ENCODE results near the gene TTC39B.
"Not testable (repeated sequence)": the region's sequence is repeated elsewhere in the genome, so short reads cannot be mapped to it uniquely, and the experiment has no call there.

Gene TTC39B

DNA sequence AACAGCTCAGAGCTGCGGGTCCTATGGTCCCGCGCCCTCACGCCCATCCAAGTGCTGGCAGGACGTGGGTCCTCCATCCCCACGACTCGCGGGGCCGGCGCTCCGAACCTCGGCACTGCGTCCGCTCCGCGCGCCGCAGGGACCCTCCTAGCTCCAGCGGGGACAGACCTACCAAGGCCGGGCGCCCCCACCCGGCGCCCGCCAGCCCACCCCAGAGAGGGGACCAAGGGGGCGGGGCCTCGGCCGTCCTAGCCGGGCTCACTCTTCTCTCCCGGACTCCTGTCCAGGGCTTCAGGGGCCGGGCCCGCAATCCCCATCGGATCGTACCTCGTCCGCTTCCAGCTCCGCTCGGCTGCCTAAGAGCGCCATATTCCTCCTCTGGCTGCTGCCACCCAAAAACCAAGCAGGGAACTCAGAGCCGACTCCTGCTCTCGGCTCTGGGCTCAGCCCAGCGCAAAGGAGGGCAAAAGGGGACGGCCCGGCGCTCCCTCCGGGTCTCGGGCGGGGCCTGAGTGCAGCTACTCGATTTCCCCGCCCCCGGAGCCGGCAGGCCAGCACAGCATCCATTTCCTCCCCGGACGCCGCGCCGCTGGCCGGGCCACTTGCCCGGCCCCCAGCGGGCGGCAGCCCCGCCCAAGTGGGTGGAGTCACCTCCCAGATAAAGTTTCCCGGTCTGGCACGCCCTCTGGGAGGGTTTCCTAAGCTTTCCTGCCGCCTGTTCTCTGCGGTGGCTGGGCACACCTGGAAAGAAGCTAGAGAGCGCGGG lies at the start of gene TTC39B:
TSS of gene TTC39B (minus strand) at position 460 of the 766 bp plus-strand sequence. CDS start at position 369, 91 bp downstream.
- DNase-seq: peak; percentile 95

DNA sequence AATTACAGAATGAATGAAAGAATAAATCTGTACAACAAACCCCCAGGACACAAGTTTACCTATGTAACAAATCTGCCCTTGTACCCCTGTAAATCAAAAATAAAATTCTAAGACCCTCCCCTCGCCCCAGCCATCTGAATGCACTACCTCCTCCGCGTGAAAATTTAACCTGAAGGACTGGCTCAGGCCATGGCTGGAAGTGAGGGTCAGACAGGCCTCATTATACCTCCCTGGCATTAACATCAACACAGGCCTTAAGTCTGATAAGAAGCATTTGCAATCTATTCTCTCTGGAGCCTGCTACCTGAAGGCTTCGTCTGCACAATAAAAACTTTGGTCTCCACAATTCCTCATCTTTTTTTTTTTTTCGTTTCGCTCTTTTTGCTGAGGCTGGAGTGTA lies 48.7 kb upstream of the TTC39B start:
- no peak for DNase-seq

DNA sequence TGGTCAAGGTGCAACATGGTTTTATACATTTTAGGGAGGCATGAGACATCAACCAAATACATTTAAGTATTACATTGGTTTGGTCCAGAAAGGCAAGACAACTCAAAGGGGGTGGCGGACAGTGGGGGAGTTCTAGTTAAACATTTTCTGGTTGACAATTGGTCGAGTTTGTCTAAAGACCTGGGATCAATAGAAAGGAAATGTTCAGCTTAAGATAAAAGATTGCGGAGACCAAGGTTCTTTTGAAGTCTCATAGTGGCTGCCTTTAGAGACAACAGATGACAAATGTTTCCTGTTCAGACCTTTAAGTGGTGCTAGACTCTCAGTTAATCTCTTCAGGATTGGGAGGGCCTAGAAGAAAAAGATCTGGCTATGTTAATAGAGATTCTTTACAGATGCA lies 47.7 kb upstream of the TTC39B start:
- DNase-seq: no peak

DNA sequence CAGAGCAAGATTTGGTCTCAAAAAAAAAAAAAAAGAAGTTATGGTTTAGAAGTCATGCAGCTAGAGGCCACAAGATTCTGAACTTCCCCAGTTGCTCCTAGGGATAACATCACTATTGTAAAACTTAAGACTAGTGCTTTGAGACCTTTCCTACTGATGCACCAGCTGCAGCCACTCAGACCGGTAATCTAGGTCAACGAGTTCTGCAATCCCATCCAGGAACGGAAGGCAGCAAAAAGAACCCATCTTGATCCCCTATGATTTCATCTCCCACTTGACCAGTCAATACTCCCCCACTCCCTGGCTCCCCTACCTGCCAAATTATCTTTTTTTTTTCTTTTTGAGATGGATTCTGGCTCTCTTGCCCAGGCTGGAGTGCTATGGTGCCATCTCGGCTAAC lies 46.9 kb upstream of the TTC39B start:
- DNase-seq: no peak

DNA sequence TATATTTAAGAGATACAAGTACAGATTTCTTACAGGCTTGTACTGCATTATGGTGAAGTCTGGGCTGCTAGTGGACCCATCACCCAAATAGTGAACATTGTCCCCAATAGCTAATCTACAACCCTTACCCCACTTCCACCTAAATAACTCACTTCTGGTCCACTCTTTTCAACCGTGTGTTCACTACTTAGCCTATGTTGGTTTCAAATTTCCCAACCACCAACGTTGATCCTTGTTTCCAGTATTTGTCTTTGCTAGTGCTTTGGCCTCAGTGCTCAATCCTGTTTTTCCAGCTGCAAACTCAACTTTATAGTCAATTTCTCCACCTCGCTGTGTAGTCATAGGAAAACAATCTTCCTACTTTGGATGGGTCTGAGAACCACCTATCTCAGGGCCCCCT lies 45.3 kb upstream of the TTC39B start:
- DNase-seq: no peak

DNA sequence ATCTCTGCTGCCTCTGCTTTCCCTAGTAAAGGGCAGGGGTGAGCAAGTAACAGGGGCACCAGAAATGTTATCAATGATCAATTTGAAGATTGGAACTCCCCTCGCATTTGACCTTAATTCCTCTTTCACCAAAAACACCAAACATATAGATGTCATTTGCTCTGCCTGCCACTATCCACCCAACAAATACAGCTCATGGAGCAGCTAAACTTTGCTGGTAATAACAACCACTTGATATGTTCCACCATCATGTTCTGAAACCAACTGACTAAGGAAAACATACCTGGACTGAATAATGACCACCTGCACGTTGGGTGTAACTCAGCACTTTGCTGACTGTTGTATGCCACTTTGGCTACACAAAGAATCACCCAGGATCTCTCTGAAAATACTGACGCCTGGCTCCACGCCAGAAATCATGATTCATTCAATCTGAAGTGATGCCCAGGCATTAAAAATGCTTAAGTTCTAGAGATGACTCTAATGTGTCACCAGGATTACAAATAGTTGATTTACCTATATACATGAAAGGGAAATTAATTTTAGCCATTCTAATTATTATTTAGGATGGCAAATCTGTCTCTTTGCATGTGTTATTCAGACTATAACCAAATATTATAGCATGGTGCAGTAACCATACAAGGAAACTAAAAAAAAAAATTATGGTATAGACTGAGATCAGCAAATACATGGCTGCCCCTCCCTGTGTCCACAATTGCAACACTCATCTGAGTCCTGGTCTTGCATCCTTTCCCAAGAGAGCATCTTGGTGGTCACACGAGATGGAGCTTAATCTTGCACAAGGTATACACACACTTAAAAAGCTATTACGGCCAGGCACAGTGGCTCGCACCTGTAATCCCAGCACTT lies 43.1 kb upstream of the TTC39B start:
- DNase-seq: no peak

DNA sequence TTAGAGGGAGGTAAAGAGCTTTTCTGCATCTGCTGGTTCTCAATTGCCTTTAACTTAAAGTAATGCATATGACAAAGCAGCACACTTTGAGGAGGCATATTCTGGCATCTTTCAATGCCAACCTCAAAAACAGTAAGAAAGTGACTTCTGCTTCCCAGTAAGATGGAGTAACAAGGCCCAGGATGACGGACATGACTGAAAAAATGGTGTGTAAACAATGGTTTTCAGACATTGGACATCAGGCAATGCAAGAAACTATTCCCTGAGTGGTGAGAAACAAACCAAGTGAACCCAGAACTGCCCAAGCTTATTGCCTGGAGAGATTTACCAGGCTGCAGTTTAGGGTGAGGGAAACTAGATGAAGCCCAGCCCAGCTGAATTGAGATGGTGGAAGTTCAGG lies 39.8 kb upstream of the TTC39B start:
- DNase-seq: no peak

DNA sequence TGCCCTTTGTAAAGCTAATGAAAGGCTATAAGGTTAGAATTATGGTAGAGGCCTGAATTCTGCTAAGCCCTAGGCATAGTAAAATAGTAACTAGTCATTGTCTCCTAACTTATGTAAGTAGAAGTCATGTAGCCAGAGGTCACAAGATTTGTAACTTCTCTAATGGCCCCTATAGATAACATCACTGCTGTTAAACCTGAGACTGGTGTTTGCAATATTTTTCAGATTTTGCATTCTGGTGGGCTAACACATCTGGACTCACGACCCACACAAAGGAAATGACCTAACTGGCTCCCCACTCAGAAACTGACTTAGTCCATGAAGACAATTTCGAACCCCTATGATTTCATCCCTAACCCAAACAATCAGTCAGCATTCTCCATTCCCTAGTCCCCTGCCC lies 37.2 kb upstream of the TTC39B start:
- DNase-seq: no peak

DNA sequence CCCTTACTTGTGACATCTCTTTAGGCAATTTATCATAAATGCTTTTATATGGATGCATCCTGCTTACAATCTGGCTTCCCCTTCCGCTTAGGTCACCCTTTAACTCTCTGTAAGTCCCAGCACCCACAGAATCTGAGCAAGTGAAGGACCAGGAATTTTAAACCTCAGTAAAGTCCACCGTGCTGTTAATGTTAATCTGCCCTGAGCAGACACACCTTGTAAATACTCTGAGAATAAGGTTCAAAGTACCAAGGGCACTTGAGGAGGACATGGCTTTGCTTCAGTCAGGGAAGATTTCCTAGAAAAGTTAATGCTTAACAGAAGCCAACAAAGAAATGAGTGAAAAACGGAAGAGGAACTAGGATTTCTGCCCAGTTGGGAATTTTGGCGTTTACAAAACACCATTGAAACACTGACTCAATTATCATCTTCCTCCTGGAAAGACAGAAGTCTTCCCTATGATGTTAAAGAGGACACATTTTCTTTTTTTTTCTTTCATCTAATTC lies 26.4 kb upstream of the TTC39B start:
- no peak for DNase-seq

DNA sequence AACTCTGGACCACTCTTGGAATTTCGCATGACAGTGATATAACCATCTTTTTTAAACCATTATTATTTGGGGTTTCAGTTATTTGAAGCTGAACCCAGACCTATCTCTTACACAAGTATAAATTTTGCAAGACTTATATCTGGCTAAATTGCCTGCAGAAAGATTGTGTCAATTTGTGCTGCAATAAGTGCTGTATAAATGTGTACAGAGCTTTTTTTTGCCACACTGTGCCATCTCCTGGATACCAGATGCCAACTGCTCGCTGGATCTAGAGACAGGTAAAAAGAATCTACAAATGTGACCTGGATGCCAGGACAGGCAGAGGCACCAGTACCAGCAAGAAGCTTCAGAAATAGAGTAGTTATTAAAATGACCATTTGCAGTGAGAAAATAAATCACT lies 25.9 kb upstream of the TTC39B start:
- DNase-seq: no peak

DNA sequence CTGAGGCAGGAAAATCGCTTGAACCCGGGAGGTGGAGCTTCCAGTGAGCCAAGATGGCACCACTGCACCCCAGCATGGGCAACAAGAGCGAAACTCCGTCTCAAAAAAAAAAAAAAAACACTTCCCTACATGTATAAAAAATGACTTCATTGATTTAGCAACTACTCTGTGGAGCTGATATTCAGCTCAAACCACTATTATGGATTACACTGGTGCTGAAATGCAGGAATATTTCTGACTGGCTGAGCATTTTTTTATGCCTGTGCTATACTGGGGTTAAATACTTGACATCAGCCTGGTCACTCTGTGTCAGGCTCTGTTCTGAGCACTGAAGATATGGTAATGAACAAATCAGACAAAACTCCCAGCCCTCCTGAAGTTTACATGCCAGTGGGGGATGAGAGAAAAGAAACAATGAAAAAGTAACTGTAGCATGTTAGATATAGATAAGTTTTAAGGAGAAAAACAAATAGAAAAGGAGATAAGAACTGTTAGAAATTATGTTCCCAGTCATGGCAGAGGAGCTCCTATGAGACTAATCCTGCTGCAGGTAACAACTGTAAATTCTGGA lies 22.6 kb upstream of the TTC39B start:
- DNase-seq: no peak

DNA sequence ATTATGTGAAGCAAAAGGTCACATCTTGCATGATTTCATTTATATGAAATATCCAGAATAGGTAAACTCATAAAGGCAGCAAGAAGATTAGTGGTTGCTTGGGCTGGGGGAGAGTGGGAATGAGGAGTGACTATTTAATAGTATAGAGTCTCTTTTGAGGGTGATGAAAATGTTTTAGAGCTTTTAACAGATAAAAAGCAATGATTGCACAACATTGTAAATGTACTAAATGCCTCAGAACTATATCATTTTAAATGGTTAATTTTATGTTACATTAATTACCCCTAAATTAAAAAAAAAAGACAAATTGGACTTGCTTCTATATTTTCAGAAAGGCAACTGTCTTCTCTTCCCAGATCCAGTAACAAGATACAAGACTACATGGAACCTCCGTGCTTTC lies 21.9 kb upstream of the TTC39B start:
- no peak for DNase-seq

DNA sequence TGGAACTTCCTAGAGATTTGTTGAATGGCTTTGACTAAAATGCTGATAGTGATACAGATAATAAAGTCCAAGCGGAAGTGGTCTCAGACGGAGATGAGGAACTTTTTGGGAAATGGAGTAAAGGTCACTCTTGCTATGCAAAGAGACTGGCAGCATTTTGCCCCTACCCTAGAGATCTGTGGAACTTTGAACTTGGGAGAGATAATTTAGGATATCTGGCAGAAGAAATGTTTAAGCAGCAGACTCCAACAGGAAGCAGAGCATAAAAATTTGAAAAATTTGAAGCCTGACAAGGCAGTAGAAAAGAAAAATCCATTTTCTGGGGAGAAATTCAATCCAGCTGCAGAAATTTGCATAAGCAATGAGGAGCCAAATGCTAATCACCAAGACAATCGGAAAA lies 15.7 kb upstream of the TTC39B start:
- not testable (repeated sequence) for DNase-seq

DNA sequence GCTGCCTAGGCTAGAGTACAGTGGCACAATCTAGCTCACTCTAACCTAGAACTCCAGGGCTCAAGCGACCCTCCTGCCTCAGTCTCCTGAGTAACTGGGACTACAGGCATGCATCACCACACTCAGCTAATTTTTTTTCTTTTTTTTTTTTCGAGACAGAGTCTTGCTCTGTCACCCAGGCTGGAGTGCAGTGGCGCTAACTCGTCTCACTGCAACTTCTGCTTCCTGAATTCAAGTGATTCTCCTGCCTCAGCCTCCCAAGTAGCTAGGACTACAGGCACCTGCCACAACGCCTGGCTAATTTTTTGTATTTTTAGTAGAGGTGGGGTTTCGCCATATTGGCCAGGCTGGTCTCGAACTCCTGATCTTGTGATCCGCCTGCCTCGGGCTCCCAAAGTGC lies 12.6 kb upstream of the TTC39B start:
- DNase-seq: not testable (repeated sequence)

DNA sequence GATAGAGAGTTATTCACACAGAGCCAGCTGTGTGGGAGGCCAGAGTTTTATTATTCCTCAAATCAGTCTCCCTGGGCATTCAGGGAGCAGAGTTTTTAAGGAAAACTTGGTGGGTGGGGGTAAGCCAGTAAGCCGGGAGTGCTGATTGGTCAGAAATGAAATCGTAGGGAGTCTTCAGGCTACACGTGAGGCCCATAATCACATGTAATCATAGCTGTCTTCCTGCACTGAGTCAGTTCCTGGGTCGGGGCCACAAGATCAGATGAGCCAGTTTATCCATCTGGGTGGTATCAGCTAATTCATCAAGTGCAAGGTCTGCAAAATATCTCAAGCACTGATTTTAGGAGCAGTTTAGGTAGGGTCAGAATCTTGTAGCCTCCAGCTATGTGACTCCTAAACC lies 10.8 kb upstream of the TTC39B start:
- DNase-seq: no peak

DNA sequence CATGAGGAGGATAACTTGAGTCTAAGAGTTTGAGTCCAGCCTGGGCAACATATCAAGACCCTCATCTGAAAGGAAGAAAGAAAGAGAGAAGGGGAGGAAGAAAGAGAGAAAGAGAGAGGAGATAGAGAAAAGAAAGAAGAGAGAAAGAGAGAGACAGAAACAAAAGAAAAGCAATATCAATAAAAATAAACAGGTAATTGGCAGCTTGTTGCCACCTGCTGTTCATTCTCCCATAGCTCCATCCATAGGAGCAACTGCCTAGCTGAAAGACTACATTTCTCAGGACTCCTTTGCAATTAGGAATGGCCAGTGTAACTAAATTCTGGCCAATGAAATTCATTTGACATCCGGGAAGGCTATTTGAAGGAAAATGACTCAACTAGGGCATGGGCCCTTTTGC lies 4.6 kb upstream of the TTC39B start:
- no peak for DNase-seq

DNA sequence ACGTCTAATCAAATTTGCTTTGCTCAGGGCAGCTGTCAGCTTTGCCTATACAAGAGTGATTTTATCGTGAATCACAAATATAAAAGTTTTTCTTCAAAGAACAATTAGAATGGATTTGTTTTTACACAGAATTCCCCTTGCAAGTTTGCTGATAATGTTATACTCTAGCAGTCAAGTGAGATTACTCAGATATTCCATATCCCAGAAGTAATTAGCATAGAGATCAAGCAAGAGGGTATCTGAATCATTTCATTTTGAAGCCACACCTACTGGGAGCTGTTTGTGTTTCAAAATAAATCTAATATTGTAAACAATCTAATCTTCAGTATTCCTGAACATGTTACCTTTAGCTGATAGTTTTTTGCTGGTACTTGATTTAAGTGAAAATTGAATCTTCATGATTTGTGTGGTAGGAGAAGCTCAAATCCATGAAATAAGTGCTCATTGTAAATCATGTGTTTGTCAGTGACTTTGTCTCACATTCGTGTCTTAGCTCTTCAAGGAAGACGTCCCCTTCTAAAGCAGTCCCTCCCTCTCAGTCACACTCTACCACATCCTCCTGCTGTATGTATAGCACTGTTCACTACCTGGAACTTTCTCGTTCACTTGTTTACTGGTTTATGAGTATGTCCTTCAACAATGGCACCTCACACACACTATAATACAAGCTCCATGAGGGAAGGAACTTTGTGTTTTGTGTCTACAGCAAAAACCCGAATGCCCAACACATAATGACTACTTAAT lies 3.3 kb upstream of the TTC39B start:
- no peak for DNase-seq

DNA sequence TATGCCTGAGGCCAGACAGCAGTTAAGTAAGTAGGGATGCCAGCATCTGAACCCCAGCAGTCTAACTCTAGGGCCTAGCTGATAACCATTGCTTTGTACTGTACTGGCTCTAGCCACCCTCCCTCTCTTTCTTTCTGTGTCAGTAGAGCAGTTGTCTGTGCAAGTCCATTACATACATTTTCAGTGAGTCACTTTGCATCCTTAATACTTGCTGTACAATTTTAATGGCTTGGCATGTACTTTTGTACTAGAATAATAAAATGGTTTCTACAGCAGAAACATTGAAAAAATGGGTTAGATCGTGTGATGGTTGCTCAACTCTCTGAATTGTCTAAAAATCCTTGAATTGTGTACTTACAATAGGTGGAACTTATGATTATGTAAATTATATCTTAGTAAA lies 1.5 kb upstream of the TTC39B start:
- DNase-seq: no peak

DNA sequence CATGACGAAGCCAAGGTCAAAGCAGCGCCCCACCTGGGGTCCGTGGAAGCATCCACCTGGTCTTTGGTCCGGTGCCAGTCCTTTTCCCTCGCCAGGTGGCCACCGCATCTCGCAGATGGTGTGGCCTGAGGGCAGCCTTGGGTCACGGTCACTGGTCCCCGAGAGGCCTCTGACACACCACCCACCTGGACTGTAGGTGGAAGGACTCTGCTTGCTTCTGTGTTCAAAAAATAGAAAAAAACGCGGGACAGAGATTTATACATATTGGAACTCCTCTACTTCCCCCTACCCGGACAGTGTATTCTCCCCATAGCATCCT lies 466 bp upstream of the TTC39B start:
- DNase-seq: no peak

DNA sequence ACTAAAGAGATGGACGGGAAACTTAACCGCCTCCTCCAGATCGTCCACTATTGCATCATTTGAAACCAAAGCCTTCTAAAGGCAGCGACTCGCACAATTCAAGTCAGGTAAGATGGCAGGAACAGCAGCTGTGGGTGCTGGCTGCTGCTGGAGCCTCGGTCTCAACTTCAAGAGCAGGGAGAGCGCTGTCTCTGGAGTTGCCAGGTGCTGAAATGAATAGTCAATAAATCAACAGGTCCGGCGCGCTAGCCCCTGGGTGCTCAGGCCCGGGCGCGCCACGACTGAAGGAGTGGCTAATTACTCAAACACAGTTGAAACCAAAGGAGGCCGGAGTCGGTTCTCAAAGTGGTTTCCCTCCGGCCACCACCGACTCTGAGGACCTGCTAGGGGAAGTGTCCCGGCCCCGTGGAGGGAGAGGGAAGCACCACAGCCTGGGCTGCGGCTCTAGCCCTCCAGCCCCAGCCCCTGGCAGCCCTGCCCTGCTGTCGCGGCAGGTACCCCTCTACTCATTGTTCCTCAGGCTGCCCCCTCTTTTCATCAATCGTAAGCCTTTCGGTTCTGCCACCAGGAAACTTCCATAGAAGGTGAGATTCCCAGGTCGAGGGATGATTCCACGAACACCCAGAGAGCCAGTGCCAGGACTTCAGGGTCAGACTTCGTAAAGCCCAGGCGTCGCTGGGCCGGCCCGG lies 804 bp downstream of the TTC39B start:
- peak; percentile 67 for DNase-seq

DNA sequence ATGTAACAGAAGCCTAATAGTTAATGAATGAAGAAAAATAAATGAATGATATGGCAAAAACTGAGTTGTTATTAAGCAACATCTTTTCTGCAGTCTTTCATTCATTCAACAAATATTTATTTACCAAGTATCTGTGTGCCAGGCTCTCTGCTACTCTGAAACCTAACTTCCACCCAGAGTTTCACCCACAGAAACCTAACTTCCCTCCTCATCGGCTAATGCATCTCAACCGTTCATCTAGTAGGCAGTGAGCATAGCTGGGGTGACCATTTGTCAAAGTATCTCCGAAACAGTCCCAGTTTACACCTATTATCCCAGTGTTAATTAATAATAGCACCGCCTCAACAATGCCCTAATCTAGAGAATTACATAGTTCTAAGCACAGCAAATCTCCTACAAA lies 1.5 kb downstream of the TTC39B start:
- no peak for DNase-seq

DNA sequence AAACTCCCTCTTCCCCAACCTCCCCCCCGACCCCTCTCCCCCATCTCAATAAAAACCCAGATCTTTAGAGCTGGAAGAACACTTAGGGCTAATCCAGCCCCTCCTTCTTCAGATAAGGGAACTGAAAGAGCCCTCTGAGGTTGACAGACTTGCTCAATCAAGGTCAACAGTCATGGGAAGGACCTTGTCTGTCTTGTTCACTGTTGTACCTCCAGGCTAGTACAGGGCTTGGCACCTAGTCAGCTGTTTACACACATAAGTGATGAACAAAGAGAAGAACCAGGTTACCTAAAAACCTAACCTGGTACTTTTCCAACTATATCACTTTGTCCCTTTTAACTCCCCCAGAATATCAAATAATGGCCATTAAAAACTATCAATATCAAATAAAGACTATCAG lies 2.4 kb downstream of the TTC39B start:
- DNase-seq: no peak

DNA sequence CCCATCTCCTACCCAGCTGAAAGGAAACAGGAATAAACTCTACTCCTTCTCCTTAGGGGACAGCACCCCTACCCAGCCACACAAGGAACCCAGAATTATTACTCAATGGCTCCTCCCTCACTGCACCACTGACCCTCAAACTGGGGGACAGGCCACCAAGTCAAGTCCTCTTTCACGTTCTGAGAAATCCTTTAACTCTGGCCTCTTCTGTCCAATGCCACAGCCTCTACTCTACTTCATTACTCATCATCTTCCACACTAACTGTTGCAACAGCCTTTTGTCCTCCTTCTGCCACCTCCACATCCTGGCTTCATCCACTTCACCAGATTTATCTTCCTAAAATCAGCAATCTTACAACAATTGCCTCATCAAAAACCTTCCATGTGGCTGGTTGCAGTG lies 6.8 kb downstream of the TTC39B start:
- no peak for DNase-seq
